ENCODE results near the gene XXYLT1. TPM values are rescaled to one million over a fixed set of nuclear protein-coding genes. Genes with fewer than 3 reads are reported as not detected.

Gene XXYLT1
- total RNA-seq, 2 donors from 2014 or later, result 1.3 to 4.2 TPM

DNA sequence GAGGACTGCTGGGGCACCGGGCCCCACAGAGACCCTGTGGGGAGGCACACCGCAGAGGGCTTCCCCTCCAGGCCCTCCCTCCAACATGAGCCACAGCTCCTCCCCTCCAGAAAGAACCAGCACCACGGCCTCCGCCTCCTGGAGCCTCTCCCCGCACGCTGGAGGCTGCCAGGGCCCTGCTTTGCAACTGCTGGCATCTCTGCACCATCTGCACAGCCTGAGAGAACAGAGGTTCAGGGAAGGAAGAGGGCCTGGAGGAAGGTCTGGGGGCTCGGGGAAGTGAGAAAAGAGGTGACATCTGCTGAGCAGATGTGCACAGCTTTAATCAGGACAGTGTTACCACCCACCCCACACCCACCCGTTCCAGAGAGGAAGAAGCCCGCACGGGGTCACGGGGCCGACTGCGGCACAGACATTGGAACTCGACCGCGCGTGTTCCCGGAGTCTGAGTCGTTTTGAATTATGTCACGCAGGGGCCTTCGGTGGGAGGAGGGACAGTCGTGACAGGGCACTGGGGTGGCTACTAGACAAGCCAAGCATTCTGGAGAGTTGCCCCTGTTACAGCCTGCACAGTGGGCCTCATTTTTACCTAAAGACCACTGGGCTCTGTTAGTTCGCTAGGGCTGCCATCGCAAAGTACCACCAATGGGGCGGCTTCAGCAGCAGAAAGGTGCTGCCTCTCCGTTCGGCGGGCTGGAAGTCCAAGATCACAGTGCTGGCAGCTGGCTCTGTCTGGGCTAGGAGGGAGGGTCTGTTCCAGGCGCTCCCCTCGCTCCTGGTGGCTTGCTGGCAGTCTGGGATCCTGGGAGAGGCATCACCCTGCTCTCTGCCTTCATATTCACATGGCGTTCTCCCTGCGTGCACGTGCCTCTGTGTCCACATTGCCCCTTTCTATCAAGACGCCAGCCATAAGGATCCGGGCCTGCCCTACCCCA lies 194.8 kb downstream of the XXYLT1 start:
- no peaks in the 10 kb centered on the region for H3K36me3 ChIP-seq (replicated peaks in 1 of 2; ENCODE audit: insufficient read depth in 1 of 2, low read depth in 2 of 2)
- H3K4me1 ChIP-seq, result peaks cover 12% of the 10 kb centered on the region
- no peak for ATAC-seq
- intact Hi-C loops (cut with DNase I), result no loop called here
- no peaks in the 10 kb centered on the region for H3K9me3 ChIP-seq
- TF ChIP-seq, protein P1, sequence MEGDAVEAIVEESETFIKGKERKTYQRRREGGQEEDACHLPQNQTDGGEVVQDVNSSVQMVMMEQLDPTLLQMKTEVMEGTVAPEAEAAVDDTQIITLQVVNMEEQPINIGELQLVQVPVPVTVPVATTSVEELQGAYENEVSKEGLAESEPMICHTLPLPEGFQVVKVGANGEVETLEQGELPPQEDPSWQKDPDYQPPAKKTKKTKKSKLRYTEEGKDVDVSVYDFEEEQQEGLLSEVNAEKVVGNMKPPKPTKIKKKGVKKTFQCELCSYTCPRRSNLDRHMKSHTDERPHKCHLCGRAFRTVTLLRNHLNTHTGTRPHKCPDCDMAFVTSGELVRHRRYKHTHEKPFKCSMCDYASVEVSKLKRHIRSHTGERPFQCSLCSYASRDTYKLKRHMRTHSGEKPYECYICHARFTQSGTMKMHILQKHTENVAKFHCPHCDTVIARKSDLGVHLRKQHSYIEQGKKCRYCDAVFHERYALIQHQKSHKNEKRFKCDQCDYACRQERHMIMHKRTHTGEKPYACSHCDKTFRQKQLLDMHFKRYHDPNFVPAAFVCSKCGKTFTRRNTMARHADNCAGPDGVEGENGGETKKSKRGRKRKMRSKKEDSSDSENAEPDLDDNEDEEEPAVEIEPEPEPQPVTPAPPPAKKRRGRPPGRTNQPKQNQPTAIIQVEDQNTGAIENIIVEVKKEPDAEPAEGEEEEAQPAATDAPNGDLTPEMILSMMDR (IDR thresholded peaks at IDR 0.05), result no peak
- TF ChIP-seq POLR2A (IDR thresholded peaks at IDR 0.05), result no peak
- no peak overlapping the region for H3K4me3 ChIP-seq
- WGBS, 2 donors, result 81 to 87% methylated on average over 31 to 34 of the region's 35 CpGs
- H3K27ac ChIP-seq, result no peak overlapping the region
- no peaks in the 10 kb centered on the region for H3K27me3 ChIP-seq
- DNase-seq, result no peak

DNA sequence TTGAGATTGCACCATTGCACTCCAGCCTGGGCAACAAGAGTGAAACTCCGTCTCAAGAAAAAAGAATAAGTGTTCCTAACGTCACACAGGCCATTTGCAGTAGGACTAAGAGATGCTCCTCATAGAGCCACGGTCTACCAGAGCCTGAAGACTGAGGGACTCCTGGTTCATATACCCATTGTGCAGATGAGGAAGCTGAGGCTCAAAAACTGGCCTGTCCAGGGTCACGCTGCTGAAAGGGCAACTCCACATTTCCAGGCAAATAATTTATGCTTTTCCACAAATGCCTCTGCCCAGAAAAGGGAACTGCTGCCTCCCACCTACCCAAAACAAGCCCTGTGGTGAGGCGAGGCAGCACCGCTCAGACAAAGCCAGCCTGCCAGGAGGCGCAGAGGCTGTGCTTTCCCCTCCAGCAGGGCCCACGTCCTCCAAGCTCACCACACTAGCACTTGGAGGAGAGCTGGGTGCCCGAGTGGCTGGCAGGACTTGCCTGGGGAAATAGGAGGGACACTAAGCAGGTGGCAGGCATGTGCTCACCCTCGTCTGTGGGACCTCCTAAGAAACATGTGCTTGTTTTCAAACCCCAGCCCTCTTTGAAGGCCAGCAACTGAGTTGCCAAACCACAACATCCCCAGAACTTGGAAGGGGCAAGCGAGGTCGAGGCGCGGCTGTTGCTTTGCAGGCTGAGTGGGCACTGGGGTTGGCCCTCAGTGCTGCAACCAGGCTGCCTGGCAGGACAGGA lies 195.6 kb downstream of the XXYLT1 start:
- 81 to 86% methylated on average over 8 to 14 of the region's 14 CpGs for WGBS, 2 donors
- DNase-seq (peak in 1 of 4 donors; percentile 2), ATAC-seq (no peak)
- Histone ChIP-seq H3K36me3 (replicated peaks in 1 of 2; ENCODE audit: insufficient read depth in 1 of 2, low read depth in 2 of 2) (no peaks in the 10 kb centered on the region), H3K4me3 (no peak overlapping the region), H3K4me1 (peaks cover 3% of the 10 kb centered on the region), H3K9me3 (no peaks in the 10 kb centered on the region), H3K27ac (no peak overlapping the region), H3K27me3 (no peaks in the 10 kb centered on the region)
- no peak for TF ChIP-seq POLR2A (IDR thresholded peaks at IDR 0.05)
- TF ChIP-seq, protein P1 (IDR thresholded peaks at IDR 0.05), result no peak
- intact Hi-C loops (cut with DNase I), result no loop called here

DNA sequence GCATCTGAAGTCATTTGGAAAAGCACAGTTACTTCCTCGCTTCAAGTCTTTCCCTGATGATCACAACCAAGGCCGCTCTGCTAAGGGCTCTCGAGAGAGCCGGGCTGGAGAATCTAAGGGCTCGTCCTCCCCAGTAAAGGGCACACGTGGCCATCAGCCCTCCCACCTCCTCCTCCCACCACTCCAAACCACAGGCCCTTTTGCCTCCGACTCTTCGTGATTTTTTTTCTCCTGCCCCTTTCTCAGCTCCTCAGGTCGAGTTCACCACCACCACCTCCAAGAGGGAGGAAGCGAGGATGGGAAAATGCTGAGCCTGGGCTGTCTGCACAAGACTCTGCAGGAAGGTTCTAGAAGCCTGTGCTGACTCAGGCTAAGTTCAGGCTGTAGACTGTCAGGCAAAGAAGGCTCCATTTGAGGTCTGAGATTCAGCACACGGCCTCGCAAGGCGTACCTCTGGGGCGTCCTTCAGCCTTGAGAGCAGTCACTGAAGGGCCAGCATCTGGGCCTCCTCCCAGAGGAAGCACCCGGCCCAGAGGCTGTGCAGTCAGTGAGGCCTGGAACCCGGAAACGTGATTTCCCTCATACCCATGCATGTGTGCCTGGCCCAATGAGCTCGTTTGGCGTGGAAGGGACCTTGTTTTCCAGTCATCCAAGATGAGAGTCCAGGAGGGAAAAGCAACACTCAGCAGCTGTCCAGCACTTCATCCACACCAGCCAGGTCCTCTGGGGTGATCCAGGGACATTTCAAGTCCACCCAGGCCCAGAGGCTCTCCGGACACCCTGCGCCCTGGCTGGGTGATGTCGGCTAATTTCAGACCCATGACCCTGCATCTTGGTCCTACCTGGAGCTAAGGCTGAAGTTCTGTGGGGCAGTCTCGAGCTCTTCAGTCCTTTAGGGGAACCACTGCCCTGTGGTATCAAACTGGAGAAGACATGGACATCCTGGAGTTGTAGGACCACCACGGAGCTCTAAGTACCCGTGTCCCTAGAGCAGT lies 196.8 kb downstream of the XXYLT1 start:
- TF ChIP-seq, protein P1 (IDR thresholded peaks at IDR 0.05), result no peak
- TF ChIP-seq POLR2A (IDR thresholded peaks at IDR 0.05), result no peak
- intact Hi-C loops (cut with DNase I), result no loop called here
- no peak overlapping the region for H3K4me3 ChIP-seq
- WGBS, 2 donors, result 83 to 86% methylated on average over 20 to 25 of the region's 25 CpGs
- H3K4me1 ChIP-seq, result no peaks in the 10 kb centered on the region
- no peak overlapping the region for H3K27ac ChIP-seq
- no peaks in the 10 kb centered on the region for H3K27me3 ChIP-seq
- H3K36me3 ChIP-seq (replicated peaks in 1 of 2; ENCODE audit: insufficient read depth in 1 of 2, low read depth in 2 of 2), result no peaks in the 10 kb centered on the region
- ATAC-seq, result no peak
- no peaks in the 10 kb centered on the region for H3K9me3 ChIP-seq
- peak in 1 of 4 donors; percentile 4 for DNase-seq

DNA sequence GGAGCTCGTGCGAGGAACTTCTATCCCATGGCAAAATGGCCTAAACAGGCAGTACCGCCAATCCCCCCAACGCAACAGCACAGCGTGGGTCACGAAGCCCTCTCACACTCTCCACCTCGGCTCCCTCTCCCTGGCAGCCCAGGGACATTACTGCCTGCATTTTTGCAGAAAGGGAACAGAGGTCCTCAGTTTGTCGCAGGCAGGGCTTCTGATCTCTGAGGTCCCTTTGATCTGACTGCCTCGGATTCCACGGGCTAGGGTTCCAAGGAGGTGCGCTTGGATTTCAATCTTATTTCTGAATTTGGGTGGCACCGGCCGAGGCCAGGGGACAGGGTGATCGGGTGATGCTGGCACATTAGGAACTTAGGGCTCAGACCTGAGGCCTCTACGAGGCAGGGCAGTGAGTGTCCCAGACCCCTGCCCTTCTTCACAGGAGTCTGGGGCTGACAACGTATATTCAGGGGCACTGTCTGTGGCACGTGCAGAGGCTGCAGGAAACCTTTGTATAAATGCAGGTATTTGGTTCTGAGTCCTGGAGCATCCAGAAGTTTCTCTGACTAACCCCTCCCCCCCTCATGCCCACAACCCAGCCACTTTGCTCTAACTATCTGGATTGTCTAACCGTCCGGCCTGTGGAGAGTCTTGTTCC lies 197.9 kb downstream of the XXYLT1 start:
- no peaks in the 10 kb centered on the region for H3K9me3 ChIP-seq
- H3K36me3 ChIP-seq (replicated peaks in 1 of 2; ENCODE audit: insufficient read depth in 1 of 2, low read depth in 2 of 2), result no peaks in the 10 kb centered on the region
- ATAC-seq (no peak), DNase-seq (peak in 1 of 4 donors; percentile 2)
- intact Hi-C loops (cut with DNase I), result no loop called here
- no peak overlapping the region for H3K4me3 ChIP-seq
- H3K27me3 ChIP-seq, result no peaks in the 10 kb centered on the region
- TF ChIP-seq, protein P1 (IDR thresholded peaks at IDR 0.05), result no peak
- no peak for TF ChIP-seq POLR2A (IDR thresholded peaks at IDR 0.05)
- no peak overlapping the region for H3K27ac ChIP-seq
- 83 to 90% methylated on average over 6 to 19 of the region's 19 CpGs for WGBS, 2 donors
- no peaks in the 10 kb centered on the region for H3K4me1 ChIP-seq
